MG63 (cell line): ENCODE data around the gene CASP3. TPM values are rescaled to one million over a fixed set of nuclear protein-coding genes. Genes with fewer than 3 reads are reported as not detected.
A peak's percentile ranks its signal among the peaks of the same experiment; 100 is the strongest.
"Not testable (repeated sequence)": the region's sequence is repeated elsewhere in the genome, so short reads cannot be mapped to it uniquely, and the experiment has no call there.

Experiments used
- DNase-seq: peaks from one replicate; pipeline ENCODE4 v3.0.0-alpha.2; 2020
- H3K27me3 ChIP-seq: fragments of 250-450 bp; sonication (Bioruptor Pico); 2 replicates; pipeline ENCODE4 v1.5.1; 2020; ENCODE audit warnings: mild to moderate bottlenecking, moderate library complexity
- H3K36me3 ChIP-seq: fragments of 250-450 bp; sonication (Bioruptor Pico); 2 replicates; pipeline ENCODE4 v1.5.1; 2020; ENCODE audit warnings: mild to moderate bottlenecking, moderate library complexity
- H3K4me3 ChIP-seq: fragments of 250-450 bp; sonication (Bioruptor Pico); 2 replicates; pipeline ENCODE4 v1.5.1; 2020; ENCODE audit warnings: mild to moderate bottlenecking, moderate library complexity
- H3K9me3 ChIP-seq: fragments of 250-450 bp; sonication (Bioruptor Pico); 2 replicates; pipeline ENCODE4 v1.5.1; 2020; ENCODE audit warnings: mild to moderate bottlenecking, moderate library complexity
- total RNA-seq: library from RNA; depleted of rRNA; stranded (reverse); fragments of >200 nt; shearing (Covaris generic); gene quantifications from 2 replicates; pipeline ENCODE4 v1.2.3, GENCODE V29; 2014; ENCODE audit warnings: low replicate concordance

CASP3 gene
- total RNA-seq, 1 experiment from 2014 or later, result 30.8 TPM

DNA sequence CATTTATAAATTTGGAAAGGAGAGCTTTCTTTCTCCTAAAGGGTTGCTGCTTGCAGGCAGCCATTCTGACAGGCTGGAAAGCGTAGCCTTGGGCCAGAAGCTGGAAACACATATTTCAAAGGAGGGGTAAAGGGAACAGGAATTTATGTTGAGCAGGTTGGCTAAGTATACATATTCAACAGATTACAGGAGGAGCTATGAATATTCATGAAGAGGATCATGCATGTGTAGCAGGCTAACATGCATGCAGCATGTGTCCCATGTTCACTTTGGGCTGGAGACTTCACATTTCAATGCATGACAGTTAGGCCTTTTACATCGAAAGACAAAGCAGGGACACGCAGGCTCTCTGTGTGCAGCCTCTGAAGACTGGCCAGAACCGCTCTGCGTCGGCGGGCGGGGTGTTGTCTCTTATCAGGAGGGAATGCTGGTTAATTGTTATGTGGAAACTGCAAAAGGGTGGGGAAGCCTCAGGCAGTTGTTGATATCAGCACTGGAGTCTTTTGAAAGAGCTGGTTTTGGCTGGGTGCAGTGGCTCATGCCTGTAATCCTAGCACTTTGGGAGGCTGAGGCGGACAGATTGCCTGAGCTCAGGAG lies 31.5 kb downstream of the CASP3 start:
- DNase-seq, result no peak
- no peaks in the 10 kb centered on the region for H3K9me3 ChIP-seq
- H3K27me3 ChIP-seq, result no peaks in the 10 kb centered on the region
- H3K36me3 ChIP-seq, result no peaks in the 10 kb centered on the region
- H3K4me3 ChIP-seq, result no peak overlapping the region

DNA sequence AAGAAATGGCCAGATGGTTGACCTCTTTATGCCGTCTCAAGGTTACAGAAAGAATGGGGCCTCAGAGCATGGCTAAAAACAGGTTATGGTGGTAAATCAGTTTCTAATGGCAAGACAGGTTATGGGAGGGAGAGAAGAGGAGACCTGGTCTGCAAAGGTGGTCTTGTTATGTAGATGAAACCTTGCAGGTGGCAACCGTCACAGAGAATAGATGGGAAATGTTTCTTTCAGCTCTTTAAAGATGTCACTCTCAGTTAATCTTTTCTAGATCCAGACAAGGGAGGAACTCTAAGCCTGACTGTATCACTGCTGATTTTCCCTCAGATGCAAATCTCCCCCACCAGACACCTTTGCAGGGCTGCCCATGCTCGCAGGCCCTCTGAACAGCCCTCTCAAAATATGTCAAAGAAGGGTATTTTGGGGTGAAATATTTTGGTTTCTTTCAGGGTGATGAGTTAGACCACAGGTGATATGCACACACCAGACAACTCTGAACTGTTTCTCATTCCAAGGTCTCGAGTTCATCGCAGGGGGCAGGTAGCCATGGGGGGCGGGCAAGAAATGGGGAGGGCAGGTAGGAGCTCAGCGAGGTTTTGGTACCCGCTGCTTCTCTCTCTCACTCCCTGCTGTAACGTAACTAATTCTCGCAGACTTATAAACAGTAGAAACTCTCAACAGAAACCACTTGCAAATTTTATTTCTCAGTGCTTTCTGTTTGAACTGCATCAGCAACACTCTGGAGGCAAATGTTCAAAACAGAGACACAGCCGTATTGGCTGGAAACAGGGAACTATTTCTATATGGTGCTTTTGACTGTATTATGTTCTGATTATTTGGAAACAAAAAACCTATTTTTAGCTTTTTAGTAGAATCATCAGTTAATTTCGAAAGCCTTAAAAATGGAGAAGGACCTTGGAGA lies 32.4 kb downstream of the CASP3 start:
- DNase-seq, result no peak
- Histone ChIP-seq H3K36me3 (no peaks in the 10 kb centered on the region), H3K4me3 (no peak overlapping the region), H3K9me3 (no peaks in the 10 kb centered on the region), H3K27me3 (no peaks in the 10 kb centered on the region)

DNA sequence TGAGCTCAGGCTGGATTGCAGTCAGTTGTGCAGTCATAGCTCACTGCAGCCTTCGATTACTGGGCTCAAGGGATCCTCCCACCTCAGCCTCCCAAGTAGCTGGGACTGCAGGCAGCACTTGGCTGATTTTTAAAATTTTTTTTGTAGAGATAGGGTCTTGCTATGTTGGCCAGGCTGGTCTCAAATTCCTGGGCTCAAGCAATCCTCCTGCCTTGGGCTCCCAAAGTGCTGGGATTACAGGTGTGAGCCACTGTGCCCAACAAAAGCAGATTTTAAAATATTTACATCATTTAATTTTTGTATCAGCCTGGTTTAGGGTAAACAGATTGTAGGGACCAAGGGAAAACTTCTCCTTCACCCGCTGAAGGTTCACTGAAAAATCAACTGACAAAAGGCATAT lies 33.1 kb downstream of the CASP3 start:
- not testable (repeated sequence) for DNase-seq

DNA sequence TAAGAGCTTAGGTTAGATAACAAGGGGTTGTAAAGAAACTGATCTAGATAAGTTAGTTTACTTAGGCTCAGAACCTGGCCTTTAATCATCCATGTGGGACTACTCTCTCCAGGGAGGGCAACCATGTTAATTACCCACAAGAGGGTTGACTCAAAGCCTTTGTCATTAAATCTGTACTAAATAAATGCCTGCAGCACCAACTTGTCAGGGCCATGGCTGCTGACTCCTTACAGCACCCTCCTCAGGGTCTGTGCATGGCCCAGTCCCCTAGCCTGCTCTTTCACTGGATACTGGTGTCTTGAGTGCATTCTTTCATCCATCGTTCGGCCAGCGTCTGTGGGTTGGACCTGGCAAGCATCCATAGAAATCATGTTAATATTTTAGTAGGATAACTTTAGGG lies 34.7 kb downstream of the CASP3 start:
- Histone ChIP-seq H3K9me3 (no peaks in the 10 kb centered on the region), H3K27me3 (no peaks in the 10 kb centered on the region), H3K36me3 (no peaks in the 10 kb centered on the region), H3K4me3 (no peak overlapping the region)
- no peak for DNase-seq

More for the DNA sequence above, 33.1 kb downstream of the CASP3 start:
- not testable (repeated sequence) for H3K4me3 ChIP-seq, H3K27me3 ChIP-seq, H3K36me3 ChIP-seq, H3K9me3 ChIP-seq

DNA sequence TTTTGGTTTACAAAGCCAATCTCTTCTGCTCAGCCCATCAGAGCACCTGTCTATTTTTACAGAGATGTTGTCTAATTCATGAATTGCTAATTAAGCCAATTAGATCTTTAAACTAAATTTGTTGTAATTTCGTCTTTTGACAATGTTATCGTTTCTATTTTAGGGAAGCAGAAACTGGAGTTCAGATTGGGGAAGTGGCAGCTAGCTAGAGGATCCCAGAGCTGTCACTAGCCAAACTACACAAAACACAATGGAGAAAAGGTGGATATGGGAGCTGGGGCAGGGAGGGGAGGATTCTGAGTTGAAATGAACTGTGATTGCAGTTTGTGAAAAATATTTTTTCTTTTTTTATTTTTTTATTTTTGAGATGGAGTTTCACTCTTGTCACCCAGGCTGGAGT lies 35.8 kb downstream of the CASP3 start:
- H3K36me3 ChIP-seq, result no peaks in the 10 kb centered on the region
- no peaks in the 10 kb centered on the region for H3K27me3 ChIP-seq
- DNase-seq, result no peak
- no peaks in the 10 kb centered on the region for H3K9me3 ChIP-seq
- H3K4me3 ChIP-seq, result no peak overlapping the region

DNA sequence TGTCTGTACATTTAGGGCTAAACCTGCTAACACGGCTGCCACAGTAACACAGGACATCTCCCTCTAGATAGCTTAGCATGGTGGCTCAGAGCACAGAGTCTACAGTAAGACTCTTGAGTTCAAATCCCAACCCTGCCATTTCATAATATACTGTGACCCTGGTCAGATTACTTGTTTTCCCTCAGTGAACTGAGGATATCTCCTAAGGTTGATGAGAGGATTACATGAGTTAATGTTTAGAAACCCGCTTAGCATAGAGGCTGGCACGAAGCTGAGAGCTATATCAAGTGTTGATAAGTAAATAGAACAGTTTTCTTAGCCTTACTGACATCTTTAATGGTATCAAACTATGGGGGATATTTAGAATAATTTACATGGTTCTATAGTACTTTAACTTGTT lies 37.2 kb downstream of the CASP3 start:
- no peaks in the 10 kb centered on the region for H3K27me3 ChIP-seq

DNA sequence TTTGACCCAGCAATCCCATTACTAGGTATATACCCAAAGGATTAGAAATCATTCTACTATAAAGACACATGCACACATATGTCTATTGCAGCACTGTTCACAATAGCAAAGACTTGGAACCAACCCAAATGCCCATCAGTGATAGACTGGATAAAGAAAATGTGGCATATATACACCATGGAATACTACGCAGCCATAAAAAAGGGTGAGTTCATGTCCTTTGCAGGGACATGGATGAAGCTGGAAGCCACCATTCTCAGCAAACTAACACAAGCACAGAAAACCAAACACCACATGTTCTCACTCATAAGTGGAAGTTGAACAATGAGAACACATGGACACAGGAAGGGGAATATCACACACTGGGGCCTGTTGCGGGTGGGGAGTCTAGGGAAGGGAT lies 41.8 kb downstream of the CASP3 start:
- not testable (repeated sequence) for H3K9me3 ChIP-seq, H3K27me3 ChIP-seq, H3K4me3 ChIP-seq, DNase-seq, H3K36me3 ChIP-seq

More for the DNA sequence above, 37.2 kb downstream of the CASP3 start:
- Histone ChIP-seq H3K36me3 (no peaks in the 10 kb centered on the region), H3K9me3 (no peaks in the 10 kb centered on the region), H3K4me3 (no peak overlapping the region)
- no peak for DNase-seq

DNA sequence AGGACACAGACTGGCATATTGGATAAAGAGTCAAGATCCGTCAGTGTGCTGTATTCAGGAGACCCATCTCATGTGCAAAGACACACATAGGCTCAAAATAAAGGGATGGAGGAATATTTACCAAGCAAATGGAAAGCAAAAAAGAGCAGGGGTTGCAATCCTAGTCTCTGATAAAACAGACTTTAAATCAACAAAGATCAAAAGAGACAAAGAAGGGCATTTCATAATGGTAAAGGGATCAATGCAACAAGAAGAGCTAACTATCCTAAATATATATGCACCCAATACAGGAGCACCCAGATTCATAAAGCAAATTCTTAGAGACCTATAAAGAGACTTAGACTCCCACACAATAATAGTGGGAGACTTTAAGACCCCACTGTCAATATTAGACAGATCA lies 46.4 kb downstream of the CASP3 start:
- not testable (repeated sequence) for H3K4me3 ChIP-seq, H3K36me3 ChIP-seq, H3K9me3 ChIP-seq, DNase-seq, H3K27me3 ChIP-seq

DNA sequence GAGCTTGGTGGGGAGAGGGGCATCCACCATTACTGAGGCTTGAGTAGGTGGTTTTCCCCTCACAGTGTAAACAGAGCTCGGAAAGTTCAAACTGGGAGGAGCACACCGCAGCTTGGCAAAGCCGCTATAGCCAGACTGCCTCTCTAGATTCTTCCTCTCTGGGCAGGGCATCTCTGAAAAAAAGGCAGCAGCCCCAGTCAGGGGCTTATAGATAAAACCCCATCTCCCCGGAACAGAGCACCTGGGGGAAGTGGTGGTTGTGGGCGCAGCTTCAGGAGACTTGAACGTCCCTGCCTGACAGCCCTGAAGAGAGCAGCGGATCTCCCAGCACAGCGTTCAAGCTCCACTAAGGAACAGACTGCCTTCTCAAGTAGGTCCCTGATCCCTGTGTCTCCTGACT lies 48.3 kb downstream of the CASP3 start:
- not testable (repeated sequence) for DNase-seq, H3K9me3 ChIP-seq, H3K36me3 ChIP-seq, H3K4me3 ChIP-seq, H3K27me3 ChIP-seq

DNA sequence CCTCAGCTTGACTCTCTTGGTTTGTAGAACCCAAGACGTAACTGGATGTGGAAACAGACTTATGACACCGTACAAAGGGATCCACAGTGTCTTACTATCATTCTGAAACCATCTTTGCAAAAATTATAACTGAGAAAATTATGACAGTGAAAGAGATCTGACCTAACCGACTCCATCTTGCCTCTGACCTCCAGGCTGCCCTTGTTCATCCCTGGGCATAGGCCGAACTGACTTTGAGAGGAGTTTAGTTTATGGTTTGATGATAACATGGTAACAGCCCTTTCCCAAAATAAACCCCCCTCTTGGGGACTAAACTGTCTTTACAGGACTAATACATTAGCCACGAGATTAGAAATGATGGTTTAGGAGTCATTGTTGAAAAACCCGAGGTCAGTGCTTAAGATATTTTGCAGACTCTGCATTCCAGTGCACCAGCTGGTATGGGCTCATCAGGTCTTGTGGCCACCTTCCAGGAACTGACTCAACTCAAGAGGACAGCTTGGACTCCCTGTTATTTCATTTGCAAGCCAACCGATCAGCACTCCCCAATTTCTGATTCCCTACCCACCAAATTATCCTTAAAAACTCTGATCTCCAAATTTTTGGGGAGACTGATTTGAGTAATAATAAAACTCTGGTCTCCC lies 49.6 kb downstream of the CASP3 start:
- DNase-seq, result peak; percentile 77
- H3K9me3 ChIP-seq, result no peaks in the 10 kb centered on the region
- no peaks in the 10 kb centered on the region for H3K36me3 ChIP-seq
- no peak overlapping the region for H3K4me3 ChIP-seq
- no peaks in the 10 kb centered on the region for H3K27me3 ChIP-seq

DNA sequence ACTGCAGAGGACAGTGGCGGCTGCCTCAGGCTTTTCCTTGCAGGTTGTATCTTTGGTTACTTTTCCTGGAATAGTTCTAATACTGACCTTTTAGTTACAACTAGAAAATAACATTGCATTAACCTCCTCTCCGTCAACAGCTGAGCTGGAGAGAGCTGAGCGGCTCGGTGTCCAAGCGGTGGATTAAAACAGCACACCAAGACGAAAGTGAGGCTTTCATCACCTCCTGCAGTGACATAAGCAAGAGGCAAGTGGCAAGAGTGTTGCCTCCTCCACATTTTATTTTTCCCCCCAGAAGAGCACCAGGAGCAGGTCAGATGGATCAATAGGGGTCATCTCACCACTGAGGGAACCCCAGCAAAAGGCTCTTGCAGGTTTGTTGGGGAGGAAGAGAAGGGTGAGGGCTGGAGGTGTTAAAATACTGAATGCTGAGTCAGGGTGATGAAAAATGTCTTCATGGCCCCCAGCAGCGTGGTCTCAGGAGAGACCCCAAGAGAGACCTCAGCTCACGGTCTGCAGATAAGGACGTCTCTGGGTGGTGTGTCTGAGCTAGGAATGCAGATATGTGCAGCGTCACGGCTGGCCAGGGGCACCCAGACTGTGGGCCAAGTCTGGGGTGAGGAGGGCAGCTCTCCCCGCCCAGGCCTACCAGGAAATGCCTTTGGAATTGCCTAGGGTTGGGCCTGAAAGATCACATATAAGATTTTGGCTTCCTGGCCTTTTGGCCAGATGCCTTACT lies 50.3 kb downstream of the CASP3 start:
- Histone ChIP-seq H3K27me3 (no peaks in the 10 kb centered on the region), H3K36me3 (no peaks in the 10 kb centered on the region), H3K9me3 (no peaks in the 10 kb centered on the region), H3K4me3 (no peak overlapping the region)
- peak; percentile 81 for DNase-seq

DNA sequence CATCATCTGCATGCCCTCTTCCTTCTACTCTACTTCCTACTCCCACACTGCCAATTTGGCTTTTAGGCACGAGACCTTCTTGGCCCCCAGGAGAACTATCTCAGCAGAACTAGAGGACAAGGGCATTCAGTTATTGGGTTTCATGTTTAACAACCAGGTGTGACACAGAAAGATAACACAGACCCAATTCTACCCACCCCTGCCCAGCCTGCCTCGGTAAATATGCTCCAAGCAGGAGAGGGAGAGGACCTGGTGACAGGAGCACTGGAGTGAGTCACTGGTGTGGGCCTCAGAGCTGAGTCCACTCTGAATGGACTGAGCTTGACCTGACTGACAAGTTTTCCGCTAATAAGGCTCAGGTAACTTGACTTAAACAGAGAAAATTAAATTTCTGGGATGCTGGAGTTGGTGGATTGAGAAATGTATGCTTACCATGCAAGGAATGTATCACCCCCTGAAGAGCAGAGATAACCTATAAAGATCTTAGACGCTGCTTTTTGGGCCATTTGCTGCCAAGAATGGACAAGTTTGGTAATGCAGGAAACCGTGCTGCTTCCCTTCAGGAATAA lies 52.5 kb downstream of the CASP3 start:
- no peak for DNase-seq
- H3K27me3 ChIP-seq, result no peaks in the 10 kb centered on the region
- H3K4me3 ChIP-seq, result no peak overlapping the region
- no peaks in the 10 kb centered on the region for H3K9me3 ChIP-seq
- no peaks in the 10 kb centered on the region for H3K36me3 ChIP-seq

DNA sequence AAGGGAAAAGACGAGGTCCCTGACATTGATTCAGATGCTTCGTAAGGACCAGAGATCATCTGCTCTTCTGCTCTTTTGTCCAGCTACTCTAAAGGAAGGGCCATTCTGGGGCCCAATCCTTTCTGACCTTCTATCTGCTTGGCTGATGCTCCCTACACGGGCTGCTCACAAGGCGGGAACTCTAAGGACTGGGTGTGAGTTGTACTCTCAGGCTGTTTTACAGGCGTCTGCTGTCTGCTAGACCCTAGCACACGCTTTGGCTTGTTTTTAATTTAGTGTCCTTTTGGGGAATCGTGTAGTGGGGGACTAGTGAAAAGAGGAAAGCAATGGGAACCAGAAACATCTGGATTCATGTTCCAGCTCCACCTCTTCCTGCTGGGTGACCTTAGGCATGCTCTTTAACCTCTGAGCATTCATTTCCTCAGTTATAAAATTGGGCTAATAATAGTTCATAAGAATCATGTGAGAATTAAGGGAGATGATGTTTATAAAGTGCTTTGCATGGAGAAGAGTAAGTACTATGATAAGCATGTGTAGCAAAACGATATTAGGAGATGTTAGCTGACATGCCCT lies 53.1 kb downstream of the CASP3 start:
- Histone ChIP-seq H3K36me3 (no peaks in the 10 kb centered on the region), H3K9me3 (no peaks in the 10 kb centered on the region), H3K4me3 (no peak overlapping the region), H3K27me3 (no peaks in the 10 kb centered on the region)
- DNase-seq, result no peak

DNA sequence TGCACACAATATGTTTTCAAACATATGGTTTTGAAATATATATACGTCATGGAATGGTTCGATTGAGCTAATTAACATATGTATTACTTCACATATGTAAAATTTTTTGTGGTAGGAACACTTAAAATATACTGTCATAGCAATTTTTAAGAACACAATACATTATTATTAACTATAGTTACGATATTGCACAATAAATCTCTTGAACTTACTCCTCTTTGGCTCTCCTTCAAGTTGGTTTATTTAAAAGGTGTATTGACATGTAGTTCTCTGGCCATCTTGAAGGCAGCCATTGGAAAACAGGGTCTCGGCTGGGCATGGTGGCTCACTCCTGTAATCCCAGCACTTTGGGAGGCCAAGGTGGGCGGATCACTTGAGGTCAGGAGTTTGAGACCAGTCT lies 53.8 kb downstream of the CASP3 start:
- Histone ChIP-seq H3K27me3 (no peaks in the 10 kb centered on the region), H3K36me3 (no peaks in the 10 kb centered on the region), H3K4me3 (no peak overlapping the region), H3K9me3 (no peaks in the 10 kb centered on the region)
- DNase-seq, result no peak

DNA sequence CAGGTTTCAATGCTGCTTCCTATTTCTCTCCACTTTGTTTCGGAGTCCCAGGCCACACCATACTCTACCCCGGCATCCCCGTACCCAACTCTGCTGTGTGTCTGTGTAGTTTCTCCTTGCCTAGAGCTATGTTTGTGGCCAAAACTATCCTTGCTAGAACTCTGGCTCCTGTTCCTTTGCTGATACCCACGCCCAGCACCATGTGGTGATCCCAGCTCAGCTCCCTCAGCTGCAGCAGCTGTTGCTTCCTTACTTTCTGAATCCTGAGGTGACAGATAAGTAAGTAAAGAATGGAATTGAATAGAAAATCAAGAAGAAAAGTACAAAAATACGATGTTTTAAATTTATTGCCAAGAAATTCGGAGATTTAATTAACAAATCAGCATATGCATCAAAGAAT lies 55.8 kb downstream of the CASP3 start:
- DNase-seq, result no peak
- Histone ChIP-seq H3K9me3 (no peaks in the 10 kb centered on the region), H3K4me3 (no peak overlapping the region), H3K36me3 (no peaks in the 10 kb centered on the region), H3K27me3 (no peaks in the 10 kb centered on the region)

DNA sequence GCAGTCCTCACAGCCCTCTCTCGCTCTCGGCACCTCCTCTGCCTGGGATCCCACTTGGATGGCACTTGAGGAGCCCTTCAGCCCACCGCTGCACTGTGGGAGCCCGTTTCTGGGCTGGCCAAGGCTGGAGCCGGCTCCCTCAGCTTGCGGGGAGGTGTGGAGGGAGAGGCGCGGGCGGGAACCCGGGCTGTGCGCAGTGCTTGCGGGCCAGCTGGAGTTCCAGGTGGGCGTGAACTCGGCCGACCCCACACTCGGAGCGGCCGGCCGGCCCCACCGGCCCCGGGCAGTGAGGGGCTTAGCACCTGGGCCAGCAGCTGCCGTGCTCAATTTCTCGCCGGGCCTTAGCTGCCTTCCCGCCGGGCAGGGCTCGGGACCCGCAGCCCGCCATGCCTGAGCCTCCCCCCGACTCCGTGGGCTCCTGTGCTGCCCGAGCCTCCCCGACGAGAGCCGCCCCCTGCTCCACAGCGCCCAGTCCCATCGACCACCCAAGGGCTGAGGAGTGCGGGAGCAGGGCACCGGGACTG lies 57.4 kb downstream of the CASP3 start:
- not testable (repeated sequence) for H3K27me3 ChIP-seq, DNase-seq, H3K9me3 ChIP-seq, H3K36me3 ChIP-seq, H3K4me3 ChIP-seq
